GM12878 (cell line): ENCODE data around the gene SS18. TPM values are rescaled to one million over a fixed set of nuclear protein-coding genes. Genes with fewer than 3 reads are reported as not detected.

Source experiments
- ATAC-seq: fragments of 200-7000 bp; cut with Tn5 transposase; 3 replicates; pipeline ENCODE4 v1.9.1; 2020; ENCODE audit warnings: mild to moderate bottlenecking, moderate library complexity
- BruUV-seq: library from RNA; stranded (reverse); fragments of 400-500 nt; replicated peaks from 2 replicates; lab custom pipeline; 2021; lab: Mats Ljungman, UMichigan
- CTCF ChIA-PET: fragments of 300-600 bp; sonication (Branson Sonifier 250); formaldehyde crosslinking; extraction: SDS; loops from one replicate; lab custom pipeline; 2021; ENCODE audit warnings: inconsistent platforms; lab: Yijun Ruan, JAX
- POLR2A ChIA-PET: fragments of 350-600 bp; formaldehyde crosslinking; extraction: SDS; loops from one replicate; lab custom pipeline; 2021; ENCODE audit warnings: inconsistent platforms; lab: Charles Lee
- RAD21 ChIA-PET: fragments of 300-600 bp; sonication (Branson Sonifier 250); formaldehyde crosslinking; loops from one replicate; lab custom pipeline; 2023; ENCODE audit warnings: antibody characterized with exemption; ENCODE audit not compliant: unreplicated experiment; lab: Charles Lee
- SMC1A ChIA-PET: fragments of 300-600 bp; sonication (Branson Sonifier 250); formaldehyde crosslinking; loops from one replicate; lab custom pipeline; 2023; ENCODE audit not compliant: unreplicated experiment, uncharacterized antibody; lab: Charles Lee
- DNase-seq: peaks from one replicate; pipeline ENCODE4 v3.0.0-alpha.2; 2011; ENCODE audit warnings: low read depth, low spot score
- FAIRE-seq: peaks from 3 replicates; lab custom pipeline; 2011; peaks lifted over from hg19 to GRCh38; lab: Jason Lieb, UNC
- H2AFZ ChIP-seq: 2 replicates; pipeline ENCODE4 v1.6.0; 2011; ENCODE audit warnings: low read depth, low read length, control low read depth; ENCODE audit not compliant: control insufficient read depth
- H3K27ac ChIP-seq: 2 replicates; pipeline ENCODE4 v1.5.1; 2011; ENCODE audit warnings: control low read depth; ENCODE audit not compliant: control insufficient read depth, insufficient read depth
- H3K27me3 ChIP-seq, 2 experiments: replicated peaks in 1 of 2; 2 replicates each; pipeline versions ENCODE4 v1.6.0 to v1.6.1; 2011; ENCODE audit warnings: low read length in 1 of 2; ENCODE audit not compliant: control insufficient read depth in 2 of 2, insufficient read depth in 2 of 2
- H3K36me3 ChIP-seq, 2 experiments: 2 replicates each; pipeline ENCODE4 v1.5.1; 2011; ENCODE audit warnings: low read length in 1 of 2; ENCODE audit not compliant: control insufficient read depth in 2 of 2, insufficient read depth in 2 of 2
- H3K4me1 ChIP-seq: 2 replicates; pipeline ENCODE4 v1.6.1; 2011; ENCODE audit warnings: mild to moderate bottlenecking, low read length, moderate library complexity, mixed read lengths; ENCODE audit not compliant: control insufficient read depth, insufficient read depth
- H3K4me2 ChIP-seq: 2 replicates; pipeline ENCODE4 v1.6.0; 2011; ENCODE audit warnings: control low read depth; ENCODE audit not compliant: control insufficient read depth, insufficient read depth
- H3K4me3 ChIP-seq: fragments of 200-600 bp; sonication (generic); 2 replicates; pipeline ENCODE4 v1.5.1; 2016
- H3K79me2 ChIP-seq: 2 replicates; pipeline ENCODE4 v1.6.0; 2011; ENCODE audit warnings: low read length; ENCODE audit not compliant: control insufficient read depth, insufficient read depth
- H3K9ac ChIP-seq: 2 replicates; pipeline ENCODE4 v1.8.0; 2011; ENCODE audit warnings: low read length, control low read depth, mixed read lengths; ENCODE audit not compliant: control insufficient read depth, insufficient read depth
- H3K9me3 ChIP-seq: replicated peaks from 3 replicates; pipeline ENCODE4 v1.5.1; 2011; ENCODE audit warnings: mild to moderate bottlenecking, low read length; ENCODE audit not compliant: control insufficient read depth, insufficient read depth
- H4K20me1 ChIP-seq: 2 replicates; pipeline ENCODE4 v1.6.0; 2011; ENCODE audit not compliant: control insufficient read depth, insufficient read depth
- ASH2L ChIP-seq: fragments of 300-600, 200-600 bp; sonication (generic); IDR thresholded peaks from 2 replicates; pipeline ENCODE4 v1.6.1; 2017; ENCODE audit warnings: low read depth, mild to moderate bottlenecking, borderline replicate concordance
- CBX3 ChIP-seq: fragments of 200-600 bp; sonication (generic); IDR thresholded peaks from 2 replicates; pipeline ENCODE4 v1.6.1; 2016; ENCODE audit warnings: low read depth, borderline replicate concordance
- EP300 ChIP-seq, 2 experiments: fragments of 150-350 bp in 1 of 2; IDR thresholded peaks; 2 replicates each; pipeline ENCODE4 v1.6.1; 2011 to 2012; ENCODE audit warnings: low read depth in 2 of 2, low read length in 2 of 2, borderline replicate concordance in 1 of 2, improper control_type of control experiment in 1 of 2, inconsistent platforms in 1 of 2; ENCODE audit not compliant: control insufficient read depth in 1 of 2
- POLR2AphosphoS2 ChIP-seq: IDR thresholded peaks from 2 replicates; pipeline ENCODE4 v1.6.1; 2011; ENCODE audit warnings: low read depth, mild to moderate bottlenecking, low read length, improper control_type of control experiment, moderate library complexity
- SIN3A ChIP-seq: IDR thresholded peaks from 2 replicates; pipeline ENCODE4 v1.6.1; 2012; ENCODE audit warnings: low read depth, low read length, improper control_type of control experiment
- SRF ChIP-seq, 2 experiments: IDR thresholded peaks; 2 replicates each; pipeline ENCODE4 v1.6.1; 2011; ENCODE audit warnings: low read depth in 2 of 2, low read length in 2 of 2, mild to moderate bottlenecking in 1 of 2, moderate library complexity in 1 of 2
- STAT1 ChIP-seq: fragments of 450-650 bp; conservative IDR thresholded peaks from 2 replicates; pipeline ENCODE4 v1.6.1; 2014; ENCODE audit warnings: antibody characterized with exemption, mild to moderate bottlenecking
- SUZ12 ChIP-seq: fragments of 200-600 bp; sonication (generic); IDR thresholded peaks from one replicate; pipeline ENCODE4 v1.6.1; 2018; ENCODE audit warnings: antibody characterized with exemption, mild to moderate bottlenecking; ENCODE audit not compliant: unreplicated experiment
- ZBED1 ChIP-seq: IDR thresholded peaks from 2 replicates; pipeline ENCODE4 v1.6.1; 2016; ENCODE audit warnings: borderline replicate concordance
- ZNF274 ChIP-seq: IDR thresholded peaks from one replicate; pipeline ENCODE4 v1.8.0; 2011; ENCODE audit not compliant: insufficient read length, insufficient read depth
- ZNF622 ChIP-seq: fragments of 450-650 bp; IDR thresholded peaks from 2 replicates; pipeline ENCODE4 v1.6.1; 2017; ENCODE audit warnings: mild to moderate bottlenecking, inconsistent platforms
- ZZZ3 ChIP-seq: IDR thresholded peaks from 2 replicates; pipeline ENCODE4 v1.6.1; 2011; ENCODE audit warnings: low read depth; ENCODE audit not compliant: control insufficient read depth, insufficient read length
- WGBS: methylation state at CpG from one replicate; pipeline ENCODE4 v1.1.6; 2016; ENCODE audit warnings: low lambda C conversion rate; ENCODE audit not compliant: insufficient replicate concordance, insufficient coverage; ENCODE audit errors: missing lambda C conversion rate; 5-methylcytosine and 5-hydroxymethylcytosine counted together
- in situ Hi-C: fragments of 300-500 bp; cut with MboI; formaldehyde crosslinking; loops from 9 replicates; pipeline ENCODE4 v1.14.3; 2018; ENCODE audit warnings: mixed read lengths
- intact Hi-C: fragments of 100-400 bp; cut with micrococcal nuclease; formaldehyde crosslinking; loops from one replicate; pipeline ENCODE4 v1.14.2; 2022; ENCODE audit not compliant: unreplicated experiment
- polyA plus RNA-seq, 11 experiments: library from polyadenylated mRNA; depleted of rRNA in 4 of 11; unstranded in 6 of 11; stranded (reverse) in 5 of 11; fragments of >200 nt; fragmentation: Nextera tagmentation in 4 of 11; fragmentation: Illumina TruSeq in 1 of 11; extraction: Ambion mirVana in 4 of 11; extraction: Trizol in 1 of 11; gene quantifications; 1 replicate in 1 of 11; 2 replicates in 10 of 11; pipeline versions ENCODE4 v1.2.1 to v1.2.3, GENCODE V29; 2011 to 2016; ENCODE audit warnings: inconsistent platforms in 2 of 11, missing spikeins in 2 of 11, low read depth in 1 of 11
- total RNA-seq, 4 experiments: library from RNA; depleted of rRNA in 3 of 4; stranded (reverse); fragments of >200 nt in 3 of 4; fragmentation: Illumina TruSeq in 1 of 4; extraction: Trizol in 1 of 4; gene quantifications; 2 replicates each; pipeline versions ENCODE4 v1.2.1 to v1.2.3, GENCODE V29; 2013 to 2021
- TF ChIP-seq, protein P1 (sequence below): IDR thresholded peaks from 2 replicates; pipeline ENCODE4 v1.6.1; 2012; ENCODE audit warnings: low read depth, low read length, improper control_type of control experiment
- TF ChIP-seq, protein P2 (sequence below): fragments of 450-650 bp; conservative IDR thresholded peaks from 2 replicates; pipeline ENCODE4 v1.6.1; 2017; ENCODE audit warnings: mild to moderate bottlenecking, moderate library complexity
- TF ChIP-seq, protein P3 (sequence below): fragments of 450-650 bp; IDR thresholded peaks from 2 replicates; pipeline ENCODE4 v1.6.1; 2017; ENCODE audit warnings: low read depth, mild to moderate bottlenecking, moderate library complexity
- TF ChIP-seq, protein P4 (sequence below): fragments of 450-650 bp; IDR thresholded peaks from 2 replicates; pipeline ENCODE4 v1.6.1; 2016; ENCODE audit warnings: mild to moderate bottlenecking

SS18 gene
- total and polyA plus RNA-seq, 10 of the 15 experiments (the other 5 are each of a cell fraction or from before 2014, with no cell fraction given) = 16.6 to 153 (median 81.8) TPM

DNA sequence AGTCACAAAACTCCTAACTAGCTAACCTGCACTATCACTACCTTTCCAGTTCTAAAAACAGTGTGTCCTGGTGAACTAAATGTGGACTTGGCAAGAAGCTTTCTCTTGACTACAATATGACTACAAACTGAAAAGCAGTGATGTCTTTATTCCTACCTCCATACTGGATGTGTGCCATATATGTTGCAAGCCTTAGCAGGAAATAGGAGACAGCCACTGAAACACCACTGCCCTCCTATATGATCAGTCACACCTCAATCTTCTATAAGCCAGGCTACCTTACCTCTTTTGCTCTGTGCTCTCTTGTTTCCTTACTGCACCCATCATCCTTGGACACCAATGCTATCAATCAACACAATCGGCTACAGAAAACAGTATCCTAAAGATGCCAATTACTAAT is 34.1 kb downstream of the SS18 start:
- POLR2A ChIA-PET = no interaction called here
- FAIRE-seq = peak; percentile 47
- CTCF ChIA-PET = interaction anchor here (0.9 kb wide), 1 partner anchor 20 kb away, joined by 4 read pairs; no protein-coding TSS in a partner anchor
- H3K9me3 ChIP-seq = no peaks in the 10 kb centered on the region
- no peak overlapping the region for H3K9ac ChIP-seq
- no peak overlapping the region for H3K4me2 ChIP-seq
- 100% methylated on average over 1 of the region's 1 CpG for WGBS
- H3K36me3 ChIP-seq = peaks cover 4 to 15% of the 10 kb centered on the region in 2 experiments
- BruUV-seq = TSS peak; percentile 24
- ATAC-seq = no peak
- H3K4me1 ChIP-seq = no peaks in the 10 kb centered on the region
- no peak overlapping the region for H2AFZ ChIP-seq
- H3K79me2 ChIP-seq = no peaks in the 10 kb centered on the region; the same call in 1 of the 2 replicates
- DNase-seq = no peak
- TF ChIP-seq SRF (IDR thresholded peaks at IDR 0.05; ENCODE audit: low read depth in 2 of 2, low read length in 2 of 2) = no peak
- no peak for TF ChIP-seq ZBED1
- TF ChIP-seq, protein P1, sequence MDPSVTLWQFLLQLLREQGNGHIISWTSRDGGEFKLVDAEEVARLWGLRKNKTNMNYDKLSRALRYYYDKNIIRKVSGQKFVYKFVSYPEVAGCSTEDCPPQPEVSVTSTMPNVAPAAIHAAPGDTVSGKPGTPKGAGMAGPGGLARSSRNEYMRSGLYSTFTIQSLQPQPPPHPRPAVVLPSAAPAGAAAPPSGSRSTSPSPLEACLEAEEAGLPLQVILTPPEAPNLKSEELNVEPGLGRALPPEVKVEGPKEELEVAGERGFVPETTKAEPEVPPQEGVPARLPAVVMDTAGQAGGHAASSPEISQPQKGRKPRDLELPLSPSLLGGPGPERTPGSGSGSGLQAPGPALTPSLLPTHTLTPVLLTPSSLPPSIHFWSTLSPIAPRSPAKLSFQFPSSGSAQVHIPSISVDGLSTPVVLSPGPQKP = no peak
- TF ChIP-seq ZNF622 = no peak
- TF ChIP-seq CBX3 = no peak
- TF ChIP-seq EP300 (IDR thresholded peaks at IDR 0.05; ENCODE audit: borderline replicate concordance in 1 of 2, control insufficient read depth in 1 of 2, low read depth in 2 of 2, low read length in 2 of 2) = no peak
- TF ChIP-seq STAT1 = no peak
- no peak for TF ChIP-seq SIN3A
- no peak for TF ChIP-seq POLR2AphosphoS2
- TF ChIP-seq, protein P2, sequence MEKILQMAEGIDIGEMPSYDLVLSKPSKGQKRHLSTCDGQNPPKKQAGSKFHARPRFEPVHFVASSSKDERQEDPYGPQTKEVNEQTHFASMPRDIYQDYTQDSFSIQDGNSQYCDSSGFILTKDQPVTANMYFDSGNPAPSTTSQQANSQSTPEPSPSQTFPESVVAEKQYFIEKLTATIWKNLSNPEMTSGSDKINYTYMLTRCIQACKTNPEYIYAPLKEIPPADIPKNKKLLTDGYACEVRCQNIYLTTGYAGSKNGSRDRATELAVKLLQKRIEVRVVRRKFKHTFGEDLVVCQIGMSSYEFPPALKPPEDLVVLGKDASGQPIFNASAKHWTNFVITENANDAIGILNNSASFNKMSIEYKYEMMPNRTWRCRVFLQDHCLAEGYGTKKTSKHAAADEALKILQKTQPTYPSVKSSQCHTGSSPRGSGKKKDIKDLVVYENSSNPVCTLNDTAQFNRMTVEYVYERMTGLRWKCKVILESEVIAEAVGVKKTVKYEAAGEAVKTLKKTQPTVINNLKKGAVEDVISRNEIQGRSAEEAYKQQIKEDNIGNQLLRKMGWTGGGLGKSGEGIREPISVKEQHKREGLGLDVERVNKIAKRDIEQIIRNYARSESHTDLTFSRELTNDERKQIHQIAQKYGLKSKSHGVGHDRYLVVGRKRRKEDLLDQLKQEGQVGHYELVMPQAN = no peak
- TF ChIP-seq, protein P3, sequence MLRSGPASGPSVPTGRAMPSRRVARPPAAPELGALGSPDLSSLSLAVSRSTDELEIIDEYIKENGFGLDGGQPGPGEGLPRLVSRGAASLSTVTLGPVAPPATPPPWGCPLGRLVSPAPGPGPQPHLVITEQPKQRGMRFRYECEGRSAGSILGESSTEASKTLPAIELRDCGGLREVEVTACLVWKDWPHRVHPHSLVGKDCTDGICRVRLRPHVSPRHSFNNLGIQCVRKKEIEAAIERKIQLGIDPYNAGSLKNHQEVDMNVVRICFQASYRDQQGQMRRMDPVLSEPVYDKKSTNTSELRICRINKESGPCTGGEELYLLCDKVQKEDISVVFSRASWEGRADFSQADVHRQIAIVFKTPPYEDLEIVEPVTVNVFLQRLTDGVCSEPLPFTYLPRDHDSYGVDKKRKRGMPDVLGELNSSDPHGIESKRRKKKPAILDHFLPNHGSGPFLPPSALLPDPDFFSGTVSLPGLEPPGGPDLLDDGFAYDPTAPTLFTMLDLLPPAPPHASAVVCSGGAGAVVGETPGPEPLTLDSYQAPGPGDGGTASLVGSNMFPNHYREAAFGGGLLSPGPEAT = no peak
- no peak for TF ChIP-seq ASH2L
- no peak for TF ChIP-seq SUZ12
- TF ChIP-seq ZNF274 = no peak
- TF ChIP-seq, protein P4, sequence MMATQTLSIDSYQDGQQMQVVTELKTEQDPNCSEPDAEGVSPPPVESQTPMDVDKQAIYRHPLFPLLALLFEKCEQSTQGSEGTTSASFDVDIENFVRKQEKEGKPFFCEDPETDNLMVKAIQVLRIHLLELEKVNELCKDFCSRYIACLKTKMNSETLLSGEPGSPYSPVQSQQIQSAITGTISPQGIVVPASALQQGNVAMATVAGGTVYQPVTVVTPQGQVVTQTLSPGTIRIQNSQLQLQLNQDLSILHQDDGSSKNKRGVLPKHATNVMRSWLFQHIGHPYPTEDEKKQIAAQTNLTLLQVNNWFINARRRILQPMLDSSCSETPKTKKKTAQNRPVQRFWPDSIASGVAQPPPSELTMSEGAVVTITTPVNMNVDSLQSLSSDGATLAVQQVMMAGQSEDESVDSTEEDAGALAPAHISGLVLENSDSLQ = no peak
- no peak for TF ChIP-seq ZZZ3
- intact Hi-C loops = no loop called here
- H3K27ac ChIP-seq = no peak overlapping the region
- in situ Hi-C loops = no loop called here
- RAD21 ChIA-PET = no interaction called here
- H3K27me3 ChIP-seq = no peaks in the 10 kb centered on the region
- H3K4me3 ChIP-seq = no peak overlapping the region
- H4K20me1 ChIP-seq = no peaks in the 10 kb centered on the region
- SMC1A ChIA-PET = interaction anchor here (0.9 to 2.1 kb wide), 5 partner anchors 17 to 32 kb away, joined by 3 to 5 read pairs (median 3); no protein-coding TSS in a partner anchor
